Keratinocyte (primary cell): ENCODE measurements around the gene CYP4V2.

Experiments
- CTCF ChIP-seq, 3 experiments: IDR thresholded peaks in 1 of 3; conservative IDR thresholded peaks in 1 of 3; optimal IDR thresholded peaks in 1 of 3; 2 replicates in 2 of 3; 3 replicates in 1 of 3; pipeline versions ENCODE3 to v1.5.1; 2011; ENCODE audit warnings: low read length in 3 of 3, mild to moderate bottlenecking in 3 of 3, moderate library complexity in 2 of 3, control low read depth in 1 of 3, inconsistent platforms in 1 of 3; ENCODE audit not compliant: insufficient read depth in 2 of 3; ENCODE audit errors: extremely low read depth in 1 of 3
- EZH2 ChIP-seq: IDR thresholded peaks from one replicate; pipeline ENCODE4 v1.6.1; 2012; ENCODE audit warnings: inconsistent platforms, mild to moderate bottlenecking, low read length, moderate library complexity

GRCh38 chr4:186200516-186200915, 9.1 kb downstream of the CYP4V2 start:
- TF ChIP-seq CTCF (optimal IDR thresholded peaks at IDR 0.05 in 1 of 3, IDR thresholded peaks at IDR 0.05 in 1 of 3, conservative IDR thresholded peaks at IDR 0.05 in 1 of 3; ENCODE audit: extremely low read depth in 1 of 3, insufficient read depth in 2 of 3, low read length in 3 of 3) (no peak), EZH2 (no peak)
